ENCODE measurements around the gene SOBP.

DNA sequence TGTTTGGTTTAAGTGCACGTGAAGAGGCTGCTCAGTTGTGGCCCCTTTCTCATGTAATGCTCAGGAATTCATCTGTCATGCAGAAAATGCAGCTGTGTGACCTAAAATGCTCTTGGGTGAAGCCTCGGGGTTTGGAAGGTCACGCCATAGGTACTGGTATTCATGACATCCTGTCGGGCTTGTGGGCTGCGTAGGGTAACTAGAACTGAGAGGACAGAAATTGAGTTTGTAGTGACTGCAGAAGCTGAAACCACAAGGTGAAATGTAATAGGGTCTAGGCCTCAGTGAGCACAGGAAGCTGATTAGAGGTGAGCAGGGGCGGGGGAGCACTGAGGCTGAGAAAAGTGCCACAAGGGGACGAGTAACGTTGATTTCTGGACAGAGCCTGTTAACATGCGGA is 128.8 kb downstream of the SOBP start:
- TF ChIP-seq CTCF (IDR thresholded peaks at IDR 0.05) (no peak), EZH2 (IDR thresholded peaks at IDR 0.05; ENCODE audit: borderline replicate concordance, insufficient read depth, low read depth, low read length, poor library complexity, severe bottlenecking) (no peak)
